Activated CD8-positive, alpha-beta memory T cell treated with anti-CD3 and anti-CD28 coated beads for 48 hours (primary cell): ENCODE measurements around the gene MEA1.
"Not testable (repeated sequence)": the region's sequence is repeated elsewhere in the genome, so short reads cannot be mapped to it uniquely, and the experiment has no call there.

Experiments used
- DNase-seq, 3 experiments: peaks; one replicate each; pipeline ENCODE4 v3.0.0-alpha.2; 2020; ENCODE audit warnings: low read depth in 2 of 3, low spot score in 2 of 3

The MEA1 gene

GRCh38 chr6:43013097-43013842, 476 bp downstream of the MEA1 start:
- peak in 1 of 3 experiments; percentile 16 for DNase-seq

- DNase-seq = no peak
Observed at GRCh38 chr6:43012364-43012763, 1.4 kb downstream of the MEA1 start.

- DNase-seq = no peak
Observed at GRCh38 chr6:43011207-43011606, 2.5 kb downstream of the MEA1 start.

GRCh38 chr6:43009124-43009523, 4.6 kb downstream of the MEA1 start:
- no peak for DNase-seq

- DNase-seq = no peak
Observed at GRCh38 chr6:43007126-43007525, 6.6 kb downstream of the MEA1 start.

GRCh38 chr6:43006251-43006650, 7.5 kb downstream of the MEA1 start:
- no peak for DNase-seq

GRCh38 chr6:43005844-43006243, 7.9 kb downstream of the MEA1 start:
- no peak for DNase-seq

GRCh38 chr6:43001843-43002242, 11.9 kb downstream of the MEA1 start:
- DNase-seq = no peak

GRCh38 chr6:42998205-42998604, 15.5 kb downstream of the MEA1 start:
- not testable (repeated sequence) for DNase-seq

GRCh38 chr6:42996513-42996912, 17.2 kb downstream of the MEA1 start:
- no peak for DNase-seq

GRCh38 chr6:42993445-42993844, 20.3 kb downstream of the MEA1 start:
- DNase-seq = no peak

- DNase-seq = no peak
Observed at GRCh38 chr6:42989923-42990322, 23.8 kb downstream of the MEA1 start.

GRCh38 chr6:42988486-42989020, 25.2 kb downstream of the MEA1 start:
- no peak for DNase-seq

GRCh38 chr6:42987533-42988451, 26.0 kb downstream of the MEA1 start:
- DNase-seq = no peak

- DNase-seq = no peak
Observed at GRCh38 chr6:42984924-42985475, 28.7 kb downstream of the MEA1 start.

GRCh38 chr6:42984001-42984923, 29.5 kb downstream of the MEA1 start, which contains the start of gene PPP2R5D:
PPP2R5D (plus strand) TSS chr6:42984570; CDS start chr6:42984678, 108 bp downstream.
- DNase-seq = peak; percentile 63 to 89 (median 84)

GRCh38 chr6:42981836-42982235, 31.9 kb downstream of the MEA1 start:
- no peak for DNase-seq

GRCh38 chr6:42979523-42980177, 34.1 kb downstream of the MEA1 start:
- DNase-seq = no peak

- DNase-seq = peak; percentile 81 to 85 (median 81)
Observed at GRCh38 chr6:42978839-42979522, 34.8 kb downstream of the MEA1 start, which contains the start of gene PEX6. PEX6 (minus strand) TSS chr6:42979181; CDS start chr6:42979150, 31 bp downstream.
